ENCODE results near the gene SLC25A38. TPM values are rescaled to one million over a fixed set of nuclear protein-coding genes. Genes with fewer than 3 reads are reported as not detected.
A peak's percentile ranks its signal among the peaks of the same experiment; 100 is the strongest.

SLC25A38 gene
- total and polyA plus RNA-seq, 4 experiments from 2014 or later: 44.5 to 55.5 (median 49.8) TPM

- no peak for DNase-seq
Observed at GRCh38 chr3:39428745-39429201, 45.6 kb downstream of the SLC25A38 start.

DNA sequence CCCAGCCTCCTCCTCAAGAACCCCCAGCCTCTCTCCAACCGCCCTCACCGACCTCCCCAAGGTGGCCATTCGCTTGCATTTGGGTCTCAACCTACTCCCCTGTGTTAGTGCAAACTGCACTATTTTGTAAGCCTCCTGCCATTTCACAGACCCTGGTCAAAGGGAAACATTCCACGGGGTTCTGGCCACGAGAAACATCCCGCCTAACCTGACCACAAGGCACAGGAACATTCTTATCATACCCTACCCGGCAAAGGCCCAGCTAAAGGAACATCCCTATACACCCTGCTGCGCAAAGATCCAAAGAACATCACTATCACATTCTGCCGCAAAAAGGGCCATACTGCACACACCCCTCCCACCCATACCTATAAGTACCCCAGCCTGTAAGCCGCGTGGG lies 46.3 kb downstream of the SLC25A38 start:
- H3K4me1 Mint-ChIP-seq: no peaks in the 10 kb centered on the region
- H3K36me3 ChIP-seq (ENCODE audit: insufficient read depth, low read length): no peaks in the 10 kb centered on the region
- H3K4me3 Mint-ChIP-seq: no peak overlapping the region
- no peak for DNase-seq
- no peaks in the 10 kb centered on the region for H3K36me3 Mint-ChIP-seq
- H3K27ac ChIP-seq (ENCODE audit: low read depth, low read length): no peak overlapping the region
- H3K27me3 ChIP-seq (ENCODE audit: insufficient read depth, low read length): no peaks in the 10 kb centered on the region
- no peaks in the 10 kb centered on the region for H3K4me1 ChIP-seq (ENCODE audit: insufficient read depth, low read length)
- H3K9me3 ChIP-seq (ENCODE audit: control insufficient read depth in 1 of 2, low read length in 2 of 2): no peaks in the 10 kb centered on the region
- ChIA-PET POLR2A (ENCODE audit: partially characterized antibody) (no interaction called here), CTCF (ENCODE audit: partially characterized antibody) (no interaction called here)
- H3K27ac Mint-ChIP-seq: no peak overlapping the region
- no peaks in the 10 kb centered on the region for H3K9me3 Mint-ChIP-seq
- no peak overlapping the region for H3K4me3 ChIP-seq (ENCODE audit: low read length in 2 of 2)
- intact Hi-C loops (cut with micrococcal nuclease): no loop called here
- peaks cover 0 to 3% of the 10 kb centered on the region in 2 donors for H3K27me3 Mint-ChIP-seq

More at GRCh38 chr3:39428745-39429201, 45.6 kb downstream of the SLC25A38 start:
- Histone ChIP-seq H3K9me3 (ENCODE audit: control insufficient read depth in 1 of 2, low read length in 2 of 2) (no peaks in the 10 kb centered on the region), H3K4me3 (ENCODE audit: low read length in 2 of 2) (no peak overlapping the region), H3K27me3 (ENCODE audit: insufficient read depth, low read length) (no peaks in the 10 kb centered on the region), H3K27ac (ENCODE audit: low read depth, low read length) (no peak overlapping the region), H3K36me3 (ENCODE audit: insufficient read depth, low read length) (no peaks in the 10 kb centered on the region), H3K4me1 (ENCODE audit: insufficient read depth, low read length) (no peaks in the 10 kb centered on the region)
- POLR2A ChIA-PET (ENCODE audit: partially characterized antibody): no interaction called here
- no peak overlapping the region for H3K4me3 Mint-ChIP-seq
- no peaks in the 10 kb centered on the region for H3K4me1 Mint-ChIP-seq
- CTCF ChIA-PET (ENCODE audit: partially characterized antibody): no interaction called here
- no peak overlapping the region for H3K27ac Mint-ChIP-seq
- no peaks in the 10 kb centered on the region for H3K36me3 Mint-ChIP-seq
- intact Hi-C loops (cut with micrococcal nuclease): no loop called here
- no peaks in the 10 kb centered on the region for H3K9me3 Mint-ChIP-seq
- peaks cover 0 to 3% of the 10 kb centered on the region in 2 donors for H3K27me3 Mint-ChIP-seq

DNA sequence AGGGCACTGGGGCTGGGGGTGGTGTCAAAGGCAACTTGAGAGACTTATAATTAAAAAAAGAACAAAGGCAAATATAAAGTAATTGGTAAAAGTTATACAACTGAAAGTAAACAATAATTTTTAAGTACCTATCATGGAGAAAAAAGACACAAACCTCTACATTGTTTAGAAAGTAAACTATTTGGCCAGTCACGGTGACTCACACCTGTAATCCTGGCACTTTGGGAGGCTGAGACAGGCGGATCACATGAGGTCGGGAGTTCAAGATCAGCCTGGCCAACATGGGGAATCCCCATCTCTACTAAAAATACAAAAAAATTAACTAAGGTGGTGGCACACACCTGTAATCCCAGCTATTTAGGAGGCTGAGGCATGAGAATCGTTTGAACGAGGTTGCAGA lies 49.2 kb downstream of the SLC25A38 start:
- intact Hi-C loops (cut with micrococcal nuclease): no loop called here
- no peak for DNase-seq
- CTCF ChIA-PET (ENCODE audit: partially characterized antibody): no interaction called here
- Histone ChIP-seq H3K36me3 (ENCODE audit: insufficient read depth, low read length) (no peaks in the 10 kb centered on the region), H3K4me3 (ENCODE audit: low read length in 2 of 2) (no peak overlapping the region), H3K27me3 (ENCODE audit: insufficient read depth, low read length) (no peaks in the 10 kb centered on the region), H3K9me3 (ENCODE audit: control insufficient read depth in 1 of 2, low read length in 2 of 2) (no peaks in the 10 kb centered on the region), H3K27ac (ENCODE audit: low read depth, low read length) (no peak overlapping the region), H3K4me1 (ENCODE audit: insufficient read depth, low read length) (no peaks in the 10 kb centered on the region)
- H3K36me3 Mint-ChIP-seq: no peaks in the 10 kb centered on the region
- H3K4me3 Mint-ChIP-seq: no peak overlapping the region
- H3K4me1 Mint-ChIP-seq: no peaks in the 10 kb centered on the region
- POLR2A ChIA-PET (ENCODE audit: partially characterized antibody): no interaction called here
- no peaks in the 10 kb centered on the region for H3K9me3 Mint-ChIP-seq
- peak overlapping the region in 1 of 7 donors; percentile 38 for H3K27ac Mint-ChIP-seq
- H3K27me3 Mint-ChIP-seq: peaks cover 0 to 3% of the 10 kb centered on the region in 2 donors

GRCh38 chr3:39433642-39434041 lies 50.5 kb downstream of the SLC25A38 start:
- Histone ChIP-seq H3K36me3 (ENCODE audit: insufficient read depth, low read length) (no peaks in the 10 kb centered on the region), H3K4me1 (ENCODE audit: insufficient read depth, low read length) (no peaks in the 10 kb centered on the region), H3K27me3 (ENCODE audit: insufficient read depth, low read length) (no peaks in the 10 kb centered on the region), H3K4me3 (ENCODE audit: low read length in 2 of 2) (no peak overlapping the region), H3K27ac (ENCODE audit: low read depth, low read length) (no peak overlapping the region), H3K9me3 (ENCODE audit: control insufficient read depth in 1 of 2, low read length in 2 of 2) (no peaks in the 10 kb centered on the region)
- peaks cover 0 to 1% of the 10 kb centered on the region in 2 donors for H3K27me3 Mint-ChIP-seq
- peaks cover 0 to under 1% (median 0%) of the 10 kb centered on the region in 4 donors for H3K4me1 Mint-ChIP-seq
- H3K9me3 Mint-ChIP-seq: no peaks in the 10 kb centered on the region
- ChIA-PET POLR2A (ENCODE audit: partially characterized antibody) (no interaction called here), CTCF (ENCODE audit: partially characterized antibody) (interaction anchor here (1.1 kb wide), 1 partner anchor 14 kb away, joined by 3 read pairs; no protein-coding TSS in a partner anchor)
- intact Hi-C loops (cut with micrococcal nuclease): no loop called here
- DNase-seq: no peak
- no peak overlapping the region for H3K27ac Mint-ChIP-seq
- no peaks in the 10 kb centered on the region for H3K36me3 Mint-ChIP-seq
- no peak overlapping the region for H3K4me3 Mint-ChIP-seq

DNA sequence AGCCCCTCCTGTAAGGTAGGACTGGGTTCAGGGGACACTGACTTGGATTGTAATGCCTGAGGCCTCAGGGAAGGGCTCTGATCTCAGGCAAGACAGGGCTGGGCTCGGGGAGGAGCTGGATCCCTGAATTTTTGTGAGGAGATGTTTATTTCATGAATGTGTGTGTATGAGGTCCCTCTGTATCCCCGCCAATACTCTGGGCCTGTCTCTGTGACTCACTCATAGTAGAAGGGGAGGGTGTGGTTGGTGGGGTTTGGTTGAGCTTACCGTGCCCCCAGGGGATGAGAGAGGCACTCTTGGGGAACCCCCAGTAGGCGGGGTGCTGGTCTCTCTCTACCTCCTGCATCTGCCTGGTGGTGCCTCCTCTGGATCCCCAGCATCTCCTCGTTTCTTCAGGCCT lies 51.4 kb downstream of the SLC25A38 start:
- H3K4me3 ChIP-seq (ENCODE audit: low read length in 2 of 2): no peak overlapping the region
- H3K27ac Mint-ChIP-seq: no peak overlapping the region
- no peaks in the 10 kb centered on the region for H3K36me3 Mint-ChIP-seq
- POLR2A ChIA-PET (ENCODE audit: partially characterized antibody): no interaction called here
- intact Hi-C loops (cut with micrococcal nuclease): no loop called here
- CTCF ChIA-PET (ENCODE audit: partially characterized antibody): interaction anchor here (1.1 kb wide), 1 partner anchor 12 kb away, joined by 3 read pairs; no protein-coding TSS in a partner anchor
- peaks cover 0 to 1% of the 10 kb centered on the region in 2 donors for H3K27me3 Mint-ChIP-seq
- H3K36me3 ChIP-seq (ENCODE audit: insufficient read depth, low read length): no peaks in the 10 kb centered on the region
- H3K4me1 Mint-ChIP-seq: peaks cover 0 to 2% (median 0%) of the 10 kb centered on the region in 4 donors
- no peak for DNase-seq
- no peak overlapping the region for H3K27ac ChIP-seq (ENCODE audit: low read depth, low read length)
- H3K27me3 ChIP-seq (ENCODE audit: insufficient read depth, low read length): no peaks in the 10 kb centered on the region
- no peaks in the 10 kb centered on the region for H3K9me3 ChIP-seq (ENCODE audit: control insufficient read depth in 1 of 2, low read length in 2 of 2)
- H3K4me3 Mint-ChIP-seq: no peak overlapping the region
- H3K4me1 ChIP-seq (ENCODE audit: insufficient read depth, low read length): no peaks in the 10 kb centered on the region
- H3K9me3 Mint-ChIP-seq: no peaks in the 10 kb centered on the region

DNA sequence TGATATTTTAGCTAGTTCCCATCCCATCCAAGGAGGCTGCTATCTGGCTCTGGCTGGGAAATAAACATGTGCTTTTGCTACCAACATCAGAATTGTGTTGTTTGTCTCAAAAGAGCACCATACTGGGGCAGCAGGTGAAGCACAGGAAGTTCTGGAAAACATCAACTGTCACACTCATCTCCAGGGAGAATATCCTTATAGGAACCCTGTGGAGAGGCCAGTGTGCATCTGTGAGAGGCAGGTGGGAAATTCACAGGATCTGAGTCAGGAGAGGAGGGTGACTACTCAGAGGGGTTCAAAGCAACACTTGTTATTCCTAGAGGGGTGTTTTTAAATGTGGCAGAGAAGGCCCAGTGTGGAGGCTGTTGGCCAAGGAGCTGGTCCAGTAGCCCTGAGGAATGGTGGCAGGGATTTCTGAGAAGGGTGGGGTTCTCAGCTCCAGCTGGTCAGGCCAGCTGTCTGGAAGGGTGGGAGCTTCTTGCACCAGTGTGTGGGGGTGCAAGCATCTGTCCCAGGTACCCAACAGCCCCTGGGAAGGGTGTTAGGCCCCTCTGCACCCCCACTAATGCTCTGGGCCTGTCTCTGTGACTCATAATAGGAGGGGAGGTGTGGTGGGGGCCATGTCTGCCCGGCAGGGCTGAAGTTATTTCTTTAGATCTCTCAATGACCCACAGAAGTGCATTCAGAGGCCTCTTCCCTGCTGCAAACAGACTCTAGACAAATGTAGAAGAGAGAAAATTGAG lies 52.0 kb downstream of the SLC25A38 start:
- no peaks in the 10 kb centered on the region for H3K4me1 ChIP-seq (ENCODE audit: insufficient read depth, low read length)
- no peak for DNase-seq
- no peaks in the 10 kb centered on the region for H3K9me3 ChIP-seq (ENCODE audit: control insufficient read depth in 1 of 2, low read length in 2 of 2)
- POLR2A ChIA-PET (ENCODE audit: partially characterized antibody): no interaction called here
- H3K4me3 ChIP-seq (ENCODE audit: low read length in 2 of 2): no peak overlapping the region
- no peaks in the 10 kb centered on the region for H3K36me3 ChIP-seq (ENCODE audit: insufficient read depth, low read length)
- peaks cover 0 to 2% (median 0%) of the 10 kb centered on the region in 4 donors for H3K4me1 Mint-ChIP-seq
- peaks cover 0 to 1% of the 10 kb centered on the region in 2 donors for H3K27me3 Mint-ChIP-seq
- H3K4me3 Mint-ChIP-seq: no peak overlapping the region
- no peak overlapping the region for H3K27ac Mint-ChIP-seq
- intact Hi-C loops (cut with micrococcal nuclease): no loop called here
- no peak overlapping the region for H3K27ac ChIP-seq (ENCODE audit: low read depth, low read length)
- no peaks in the 10 kb centered on the region for H3K36me3 Mint-ChIP-seq
- no peaks in the 10 kb centered on the region for H3K9me3 Mint-ChIP-seq
- no peaks in the 10 kb centered on the region for H3K27me3 ChIP-seq (ENCODE audit: insufficient read depth, low read length)
- CTCF ChIA-PET (ENCODE audit: partially characterized antibody): interaction anchor here (1.1 kb wide), 1 partner anchor 11 kb away, joined by 3 read pairs; no protein-coding TSS in a partner anchor

GRCh38 chr3:39438880-39439279 lies 55.7 kb downstream of the SLC25A38 start:
- Histone ChIP-seq H3K4me3 (ENCODE audit: low read length in 2 of 2) (no peak overlapping the region), H3K4me1 (ENCODE audit: insufficient read depth, low read length) (no peaks in the 10 kb centered on the region), H3K27me3 (ENCODE audit: insufficient read depth, low read length) (no peaks in the 10 kb centered on the region), H3K27ac (ENCODE audit: low read depth, low read length) (no peak overlapping the region), H3K36me3 (ENCODE audit: insufficient read depth, low read length) (no peaks in the 10 kb centered on the region), H3K9me3 (ENCODE audit: control insufficient read depth in 1 of 2, low read length in 2 of 2) (no peaks in the 10 kb centered on the region)
- no peak for DNase-seq
- Mint-ChIP-seq H3K36me3 (no peaks in the 10 kb centered on the region), H3K9me3 (no peaks in the 10 kb centered on the region), H3K4me1 (peaks cover 0 to 2% (median 0%) of the 10 kb centered on the region in 4 donors), H3K27me3 (no peaks in the 10 kb centered on the region), H3K27ac (peak overlapping the region in 2 of 7 donors; percentile 37 to 84), H3K4me3 (peak overlapping the region in 1 of 8 donors; percentile 62)
- ChIA-PET POLR2A (ENCODE audit: partially characterized antibody) (no interaction called here), CTCF (ENCODE audit: partially characterized antibody) (interaction anchor here (4.0 kb wide), 1 partner anchor 8 kb away, joined by 13 read pairs; no protein-coding TSS in a partner anchor)
- intact Hi-C loops (cut with micrococcal nuclease): no loop called here
